Measurements from ENCODE around the gene TWF2.
A peak's percentile ranks its signal among the peaks of the same experiment; 100 is the strongest.

Gene TWF2

DNA sequence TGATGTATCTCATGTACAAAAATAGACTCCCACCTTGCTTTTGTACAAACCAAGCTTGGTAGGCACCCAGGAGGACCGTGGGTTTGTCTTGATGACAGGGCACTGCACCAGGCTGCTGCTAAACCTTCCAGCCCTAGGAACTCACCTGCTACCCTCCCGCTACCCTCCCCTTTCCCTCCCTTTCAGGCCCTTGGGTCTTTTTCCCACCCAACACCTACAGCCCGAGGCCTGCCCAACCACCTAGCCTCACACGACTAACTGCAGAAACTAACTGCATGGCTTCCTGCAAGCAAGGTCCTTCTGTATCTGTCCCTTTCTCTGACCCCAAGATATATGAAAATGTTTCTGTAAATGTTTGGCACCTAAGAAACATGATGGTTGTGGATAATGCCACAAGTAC lies 17.7 kb upstream of the TWF2 start:
- DNase-seq (ENCODE audit: low spot score): no peak
- TF ChIP-seq, protein P1, sequence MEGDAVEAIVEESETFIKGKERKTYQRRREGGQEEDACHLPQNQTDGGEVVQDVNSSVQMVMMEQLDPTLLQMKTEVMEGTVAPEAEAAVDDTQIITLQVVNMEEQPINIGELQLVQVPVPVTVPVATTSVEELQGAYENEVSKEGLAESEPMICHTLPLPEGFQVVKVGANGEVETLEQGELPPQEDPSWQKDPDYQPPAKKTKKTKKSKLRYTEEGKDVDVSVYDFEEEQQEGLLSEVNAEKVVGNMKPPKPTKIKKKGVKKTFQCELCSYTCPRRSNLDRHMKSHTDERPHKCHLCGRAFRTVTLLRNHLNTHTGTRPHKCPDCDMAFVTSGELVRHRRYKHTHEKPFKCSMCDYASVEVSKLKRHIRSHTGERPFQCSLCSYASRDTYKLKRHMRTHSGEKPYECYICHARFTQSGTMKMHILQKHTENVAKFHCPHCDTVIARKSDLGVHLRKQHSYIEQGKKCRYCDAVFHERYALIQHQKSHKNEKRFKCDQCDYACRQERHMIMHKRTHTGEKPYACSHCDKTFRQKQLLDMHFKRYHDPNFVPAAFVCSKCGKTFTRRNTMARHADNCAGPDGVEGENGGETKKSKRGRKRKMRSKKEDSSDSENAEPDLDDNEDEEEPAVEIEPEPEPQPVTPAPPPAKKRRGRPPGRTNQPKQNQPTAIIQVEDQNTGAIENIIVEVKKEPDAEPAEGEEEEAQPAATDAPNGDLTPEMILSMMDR (IDR thresholded peaks at IDR 0.05; ENCODE audit: extremely low read depth, missing control alignments): no peak

DNA sequence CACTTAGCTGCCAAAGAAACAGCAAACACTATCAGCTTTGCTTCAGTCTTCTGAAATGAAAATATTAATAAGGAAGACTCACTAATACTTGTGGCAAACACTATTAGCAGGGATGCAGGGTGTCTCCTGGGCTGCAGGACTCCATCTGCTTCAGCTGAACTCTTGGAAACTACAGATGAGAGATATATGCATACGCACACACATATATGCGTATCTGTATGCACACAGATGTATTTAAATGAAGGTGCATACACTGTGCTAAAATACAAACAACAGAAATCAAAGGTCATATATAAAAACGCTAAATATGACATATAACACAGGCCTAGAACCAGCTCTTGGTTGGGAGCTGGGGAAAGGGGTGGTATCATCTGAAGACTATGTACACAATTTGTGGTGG lies 17.2 kb upstream of the TWF2 start:
- TF ChIP-seq, protein P1 (IDR thresholded peaks at IDR 0.05; ENCODE audit: extremely low read depth, missing control alignments): no peak
- no peak for DNase-seq (ENCODE audit: low spot score)

DNA sequence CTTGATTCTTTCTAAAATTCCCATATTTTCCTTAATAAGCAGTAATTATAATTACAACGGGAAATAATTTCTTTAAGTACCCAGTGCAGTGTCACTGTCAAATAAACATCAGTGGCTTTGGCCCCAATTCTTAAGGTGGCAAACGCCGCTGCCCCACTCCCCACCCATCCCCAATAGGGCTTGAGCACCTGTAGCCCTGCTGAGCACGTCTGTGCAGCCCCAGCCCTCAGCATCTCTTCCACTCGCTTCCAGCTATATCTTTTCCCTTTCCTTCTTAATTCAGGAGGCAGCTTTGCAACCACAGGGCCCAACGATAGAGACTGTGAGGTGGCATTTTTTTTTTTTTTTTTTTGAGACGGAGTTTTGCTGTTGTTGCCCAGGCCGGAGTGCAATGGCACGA lies 15.7 kb upstream of the TWF2 start:
- no peak for DNase-seq (ENCODE audit: low spot score)
- TF ChIP-seq, protein P1 (IDR thresholded peaks at IDR 0.05; ENCODE audit: extremely low read depth, missing control alignments): no peak

DNA sequence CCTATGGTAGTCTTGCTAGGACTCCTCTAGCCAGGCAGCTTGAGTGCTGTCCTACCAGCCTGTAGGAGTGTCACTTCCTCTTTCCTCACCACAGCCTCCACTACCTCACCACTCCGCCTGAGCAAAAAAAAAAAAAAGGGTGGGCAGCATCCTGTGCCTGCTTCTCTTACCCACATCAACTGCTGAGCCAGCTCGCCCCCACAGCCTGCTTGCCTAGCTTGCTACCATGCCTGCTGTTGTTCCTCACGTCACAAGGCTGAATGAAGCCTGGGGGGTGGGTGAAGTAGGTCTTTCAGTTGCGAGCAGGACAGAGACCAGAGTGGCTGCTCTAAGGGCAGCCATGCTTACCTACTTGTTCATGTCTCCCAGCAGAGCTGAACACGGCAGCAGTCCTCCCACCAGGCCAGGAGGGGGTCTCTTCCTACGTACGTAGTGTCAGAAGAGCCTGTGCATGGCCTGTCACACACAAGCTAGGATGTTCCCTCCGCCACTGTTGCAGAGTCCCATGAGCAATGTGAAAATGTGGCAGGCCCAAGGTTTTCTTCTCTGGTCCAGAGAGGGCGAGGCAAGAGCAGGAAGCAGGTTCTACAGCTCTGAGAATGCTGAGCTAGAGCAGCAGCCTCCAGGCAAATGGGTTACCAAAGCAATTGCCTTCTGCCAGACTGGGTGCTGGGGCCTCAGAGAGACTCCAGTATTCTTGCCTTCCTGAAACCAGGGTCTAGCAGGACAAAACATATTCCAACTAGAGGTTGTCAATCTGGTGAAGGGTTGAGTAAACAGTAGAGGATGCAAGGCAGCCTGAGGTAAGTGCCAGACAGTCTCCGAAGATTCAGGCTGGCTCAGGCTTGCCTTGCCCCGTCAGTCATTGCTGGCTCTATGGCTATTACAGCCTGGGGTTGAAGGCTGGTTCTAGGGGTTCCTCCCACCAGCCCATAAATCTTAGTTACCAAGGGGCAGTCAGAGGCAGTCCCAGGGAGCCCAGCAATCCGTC lies 14.7 kb upstream of the TWF2 start:
- peak; percentile 89 for DNase-seq (ENCODE audit: low spot score)
- TF ChIP-seq, protein P1 (IDR thresholded peaks at IDR 0.05; ENCODE audit: extremely low read depth, missing control alignments): no peak

DNA sequence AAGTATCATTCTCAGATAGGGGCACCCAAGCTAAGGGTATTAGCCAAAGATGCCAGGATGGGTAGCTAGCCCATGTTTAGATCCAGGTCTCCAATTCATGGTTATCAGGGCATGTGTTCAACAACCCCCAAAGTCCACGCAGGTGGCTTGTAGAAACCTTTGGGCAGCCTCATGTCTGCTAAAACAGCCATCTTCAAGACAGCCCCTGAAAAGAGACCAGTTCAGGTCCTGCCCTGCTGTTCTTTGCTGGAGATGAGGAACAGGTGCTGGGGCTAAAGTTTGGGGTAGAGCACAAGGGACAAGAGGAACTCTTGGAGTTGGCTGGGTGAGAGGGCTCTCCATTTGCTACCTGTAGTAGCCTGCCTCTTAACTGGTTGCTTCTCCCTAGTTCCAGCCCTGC lies 11.2 kb upstream of the TWF2 start:
- TF ChIP-seq, protein P1 (IDR thresholded peaks at IDR 0.05; ENCODE audit: extremely low read depth, missing control alignments): no peak
- DNase-seq (ENCODE audit: low spot score): no peak

DNA sequence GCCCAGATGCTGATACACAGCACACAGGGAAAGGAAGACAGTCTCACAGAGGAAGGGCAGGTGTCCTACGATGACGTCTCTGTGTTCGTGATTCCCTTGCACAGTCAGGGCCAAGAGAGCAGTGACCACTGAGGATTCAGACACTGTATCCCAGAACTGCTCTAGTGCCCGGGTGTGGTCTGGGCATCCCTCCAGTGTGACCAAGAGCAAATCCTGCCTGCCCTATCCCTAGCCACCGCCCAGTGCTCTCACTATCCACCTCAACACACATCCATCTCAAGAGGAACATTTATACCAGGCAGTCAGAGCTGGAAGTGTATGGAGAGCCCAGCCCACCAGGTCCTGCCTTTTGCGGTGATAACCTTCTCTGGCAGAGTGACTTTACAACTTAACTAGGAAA lies 10.7 kb upstream of the TWF2 start:
- TF ChIP-seq, protein P1 (IDR thresholded peaks at IDR 0.05; ENCODE audit: extremely low read depth, missing control alignments): no peak
- DNase-seq (ENCODE audit: low spot score): no peak

DNA sequence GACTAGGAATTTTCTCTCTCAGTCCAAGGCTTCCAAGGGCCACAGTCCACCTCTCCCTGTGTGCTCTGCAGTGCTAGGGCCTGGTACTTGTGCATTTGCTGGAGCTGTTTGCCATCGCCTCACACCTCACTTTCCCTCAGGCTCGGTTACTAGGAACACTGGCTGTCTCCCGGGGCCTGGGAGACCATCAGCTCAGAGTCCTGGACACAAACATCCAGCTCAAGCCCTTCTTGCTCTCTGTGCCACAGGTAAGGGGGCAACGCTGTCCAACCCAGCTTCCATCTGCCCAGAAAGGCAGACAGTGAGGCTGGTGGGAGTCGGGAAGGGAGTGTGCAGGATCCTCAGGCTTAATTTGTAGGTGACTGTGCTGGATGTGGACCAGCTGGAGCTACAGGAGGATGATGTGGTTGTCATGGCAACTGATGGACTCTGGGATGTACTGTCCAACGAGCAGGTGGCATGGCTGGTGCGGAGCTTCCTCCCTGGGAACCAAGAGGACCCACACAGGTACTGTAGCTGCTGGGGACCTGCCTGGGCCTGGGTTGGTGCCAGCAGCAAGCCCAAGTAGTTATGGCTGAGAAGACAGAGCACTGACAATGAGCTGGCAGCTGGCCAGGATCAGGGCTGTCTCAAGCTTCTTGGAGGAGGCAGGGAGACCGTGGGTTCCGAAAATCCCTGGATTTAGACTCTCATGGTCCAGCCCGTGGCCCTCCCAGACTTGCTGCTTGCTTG lies 10.0 kb upstream of the TWF2 start:
- TF ChIP-seq, protein P1 (IDR thresholded peaks at IDR 0.05; ENCODE audit: extremely low read depth, missing control alignments): no peak
- no peak for DNase-seq (ENCODE audit: low spot score)

All from GM20000 (cell line).